Measurements from ENCODE around the gene CHST6. TPM values are rescaled to one million over a fixed set of nuclear protein-coding genes. Genes with fewer than 3 reads are reported as not detected.
"Not testable (repeated sequence)": the region's sequence is repeated elsewhere in the genome, so short reads cannot be mapped to it uniquely, and the experiment has no call there.

Gene CHST6
- total RNA-seq, 1 donor from 2014 or later = 0.15 TPM

- DNase-seq (ENCODE audit: low spot score) (no peak), ATAC-seq (no peak)
Measured at GRCh38 chr16:75477680-75478473, 17.4 kb downstream of the CHST6 start.

- no peak for ATAC-seq
- DNase-seq (ENCODE audit: low spot score) = no peak
Measured at GRCh38 chr16:75476817-75477216, 18.4 kb downstream of the CHST6 start.

GRCh38 chr16:75475420-75475847 lies 19.8 kb downstream of the CHST6 start:
- no peak for ATAC-seq

GRCh38 chr16:75472908-75473877 lies 22.0 kb downstream of the CHST6 start:
- ATAC-seq (no peak), DNase-seq (ENCODE audit: low spot score) (no peak)

More at GRCh38 chr16:75475420-75475847, 19.8 kb downstream of the CHST6 start:
- no peak for DNase-seq (ENCODE audit: low spot score)

- ATAC-seq = peak; percentile 100
- peak; percentile 55 for DNase-seq (ENCODE audit: low spot score)
Measured at GRCh38 chr16:75471723-75472633, 23.3 kb downstream of the CHST6 start.

- ATAC-seq (no peak), DNase-seq (ENCODE audit: low spot score) (no peak)
Measured at GRCh38 chr16:75466760-75467159, 28.5 kb downstream of the CHST6 start.

GRCh38 chr16:75464122-75464918 lies 30.9 kb downstream of the CHST6 start, which contains the start of gene TMEM170A:
TSS of gene TMEM170A (minus strand) at chr16:75464689. CDS start at chr16:75464600, 89 bp downstream.
- peak; percentile 100 for DNase-seq (ENCODE audit: low spot score)

GRCh38 chr16:75463389-75464121 lies 31.7 kb downstream of the CHST6 start:
- DNase-seq (ENCODE audit: low spot score) = peak; percentile 58
- ATAC-seq = peak; percentile 45

More at GRCh38 chr16:75464122-75464918, 30.9 kb downstream of the CHST6 start, which contains the start of gene TMEM170A:
- peak; percentile 91 for ATAC-seq

GRCh38 chr16:75462806-75463205 lies 32.4 kb downstream of the CHST6 start:
- ATAC-seq (no peak), DNase-seq (ENCODE audit: low spot score) (no peak)

GRCh38 chr16:75461575-75461974 lies 33.7 kb downstream of the CHST6 start:
- DNase-seq (ENCODE audit: low spot score) = no peak
- no peak for ATAC-seq

- ATAC-seq = no peak
- DNase-seq (ENCODE audit: low spot score) = no peak
Measured at GRCh38 chr16:75460446-75460845, 34.8 kb downstream of the CHST6 start.

- ATAC-seq = no peak
Measured at GRCh38 chr16:75459691-75460090, 35.5 kb downstream of the CHST6 start.

GRCh38 chr16:75458439-75458838 lies 36.8 kb downstream of the CHST6 start:
- DNase-seq (ENCODE audit: low spot score) = no peak

More at GRCh38 chr16:75459691-75460090, 35.5 kb downstream of the CHST6 start:
- no peak for DNase-seq (ENCODE audit: low spot score)

GRCh38 chr16:75458029-75458428 lies 37.2 kb downstream of the CHST6 start:
- DNase-seq (ENCODE audit: low spot score) (no peak), ATAC-seq (no peak)

More at GRCh38 chr16:75458439-75458838, 36.8 kb downstream of the CHST6 start:
- ATAC-seq = no peak

GRCh38 chr16:75457485-75458021 lies 37.7 kb downstream of the CHST6 start:
- ATAC-seq (no peak), DNase-seq (ENCODE audit: low spot score) (no peak)

GRCh38 chr16:75456971-75457370 lies 38.3 kb downstream of the CHST6 start:
- ATAC-seq = no peak
- DNase-seq (ENCODE audit: low spot score) = no peak

GRCh38 chr16:75456486-75456885 lies 38.8 kb downstream of the CHST6 start:
- not testable (repeated sequence) for ATAC-seq; DNase-seq (ENCODE audit: low spot score)

- ATAC-seq (no peak), DNase-seq (ENCODE audit: low spot score) (no peak)
Measured at GRCh38 chr16:75455677-75456076, 39.6 kb downstream of the CHST6 start.
